Measurements from ENCODE around the gene SMIM8.
"Not testable (repeated sequence)": the region's sequence is repeated elsewhere in the genome, so short reads cannot be mapped to it uniquely, and the experiment has no call there.

SMIM8 gene, protein sequence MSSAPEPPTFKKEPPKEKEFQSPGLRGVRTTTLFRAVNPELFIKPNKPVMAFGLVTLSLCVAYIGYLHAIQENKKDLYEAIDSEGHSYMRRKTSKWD

DNA sequence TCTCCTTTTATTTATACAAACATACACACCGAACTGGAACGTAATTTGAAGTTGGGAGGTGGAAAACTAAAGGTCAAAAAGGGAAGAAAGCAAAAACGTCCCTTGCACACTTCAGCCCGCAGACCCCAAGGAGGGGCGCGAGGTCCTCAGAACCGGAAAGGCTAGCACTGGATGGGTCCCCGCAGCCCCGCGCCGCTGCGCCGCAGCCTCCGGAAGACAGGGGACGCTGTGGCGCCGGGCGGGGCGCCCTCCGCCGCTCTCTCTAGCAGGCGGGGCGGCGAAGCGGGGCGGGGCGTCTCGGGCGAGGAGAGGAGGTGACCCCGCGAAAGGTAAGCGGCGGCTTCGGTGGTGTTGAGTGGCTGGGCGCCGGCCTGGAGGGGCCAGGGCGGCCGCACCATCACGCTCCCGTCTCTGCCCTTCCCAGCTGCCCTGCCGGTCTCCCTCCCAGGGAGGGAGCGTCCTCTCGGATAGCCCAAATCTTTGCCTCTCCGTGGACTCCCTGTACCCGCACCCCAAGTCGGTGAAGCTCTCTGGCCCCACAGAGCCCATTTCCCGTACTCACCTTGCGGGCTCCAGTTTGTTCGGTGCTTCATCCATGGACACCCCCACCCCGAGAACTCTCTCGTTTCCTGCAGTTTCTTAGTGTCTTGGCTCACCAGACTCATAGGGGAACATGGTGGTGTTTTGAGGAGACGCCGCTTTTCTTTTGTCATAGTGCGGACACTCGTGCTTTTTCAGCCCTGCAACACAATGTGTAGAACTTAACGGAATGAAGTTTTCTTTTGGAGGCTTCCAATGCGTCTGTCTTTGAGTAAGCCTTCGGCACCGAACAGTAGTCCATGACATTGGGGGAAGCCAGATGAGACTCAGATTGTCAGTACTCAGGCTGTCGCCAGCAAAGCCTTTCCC, at the start of gene SMIM8:
Gene SMIM8 (plus strand): TSS at position 285 of the 909 bp plus-strand sequence. CDS start 14,444 bp downstream, outside the sequence.
- DNase-seq: peak; percentile 91 to 93

DNA sequence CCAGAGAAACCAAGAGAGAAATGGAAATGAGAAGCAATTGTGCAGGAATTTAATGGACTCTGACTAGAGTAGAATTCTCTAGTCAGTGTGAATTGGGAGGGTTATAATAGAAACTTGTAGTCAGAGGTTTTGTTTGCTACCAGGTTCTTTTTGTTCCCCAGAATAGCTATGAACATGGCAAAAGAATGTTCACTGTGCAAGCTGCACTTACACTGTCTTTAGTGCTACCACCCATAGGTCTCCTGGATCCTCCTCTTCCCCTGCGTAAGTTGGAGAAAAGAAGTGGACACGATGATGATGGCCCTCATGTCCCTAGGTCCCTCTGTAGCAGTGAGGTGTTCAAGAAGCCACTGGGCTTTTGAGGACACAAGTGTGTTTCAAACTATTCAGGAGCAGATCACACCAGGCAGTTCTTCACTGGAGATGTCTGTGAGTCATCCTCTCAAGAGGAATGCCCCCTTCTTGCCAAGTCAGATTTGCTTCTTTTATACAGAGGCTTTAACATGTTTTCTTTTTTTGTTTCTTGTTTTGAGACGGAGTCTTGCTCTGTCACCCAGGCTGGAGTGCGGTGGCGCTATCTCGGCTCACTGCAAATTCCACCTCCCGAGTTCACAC, 47.6 kb upstream of the SMIM8 start:
- no peak for DNase-seq

DNA sequence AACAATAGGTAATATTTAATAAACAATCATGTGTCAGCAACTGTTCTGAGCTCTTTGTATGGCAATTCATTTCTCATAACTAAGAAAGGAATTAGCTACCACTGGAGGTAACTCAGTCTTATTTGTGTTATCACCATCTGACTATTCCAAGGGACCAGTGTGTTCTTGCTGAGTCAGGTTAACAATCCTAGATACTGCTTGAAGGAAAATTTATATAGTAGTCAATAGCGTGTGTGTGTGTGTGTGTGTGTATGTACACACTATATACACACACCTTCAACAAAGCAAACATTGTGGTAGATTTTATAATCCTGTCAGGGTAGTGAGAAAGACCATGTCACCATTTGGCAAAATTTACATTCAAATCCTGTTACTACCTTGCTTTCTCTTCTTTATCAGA, 45.8 kb upstream of the SMIM8 start:
- no peak for DNase-seq

DNA sequence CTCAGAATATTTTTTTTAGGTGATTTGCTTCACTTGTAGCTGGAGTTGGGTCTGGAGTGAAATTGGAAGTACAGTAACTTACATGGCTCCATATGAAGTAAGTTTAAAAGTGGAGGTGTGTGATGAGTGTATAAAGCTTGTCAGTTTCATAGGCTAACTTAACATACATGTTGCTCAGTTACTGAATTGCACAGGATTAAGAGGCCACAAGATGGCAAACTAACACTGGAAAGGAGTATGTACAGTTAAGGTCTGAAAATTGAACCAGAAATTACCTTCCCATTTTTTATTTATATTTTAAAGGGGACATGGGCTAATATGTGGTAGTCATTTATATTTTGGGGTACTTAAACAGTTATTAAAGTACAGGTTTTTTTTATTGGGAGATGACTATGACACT, 45.3 kb upstream of the SMIM8 start:
- DNase-seq: no peak

DNA sequence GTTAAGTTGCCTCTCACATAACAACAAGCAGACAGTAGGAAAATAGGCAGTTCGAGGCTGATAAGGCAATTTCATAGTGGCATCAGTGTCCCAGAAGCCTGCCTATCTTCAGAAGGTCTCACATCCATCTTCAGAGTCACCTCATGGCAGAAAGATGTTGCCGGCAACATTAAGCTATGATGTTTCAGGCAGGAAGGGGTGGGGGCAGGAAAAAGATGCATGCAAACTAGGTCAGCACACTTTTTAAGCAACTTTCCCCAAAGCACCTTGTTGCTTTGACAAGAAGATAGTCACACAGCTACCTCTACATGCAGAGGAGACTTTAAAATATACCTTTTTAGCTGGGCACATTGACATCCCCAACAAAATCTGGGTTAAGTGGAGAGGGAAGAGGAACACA, 43.2 kb upstream of the SMIM8 start:
- DNase-seq: no peak

DNA sequence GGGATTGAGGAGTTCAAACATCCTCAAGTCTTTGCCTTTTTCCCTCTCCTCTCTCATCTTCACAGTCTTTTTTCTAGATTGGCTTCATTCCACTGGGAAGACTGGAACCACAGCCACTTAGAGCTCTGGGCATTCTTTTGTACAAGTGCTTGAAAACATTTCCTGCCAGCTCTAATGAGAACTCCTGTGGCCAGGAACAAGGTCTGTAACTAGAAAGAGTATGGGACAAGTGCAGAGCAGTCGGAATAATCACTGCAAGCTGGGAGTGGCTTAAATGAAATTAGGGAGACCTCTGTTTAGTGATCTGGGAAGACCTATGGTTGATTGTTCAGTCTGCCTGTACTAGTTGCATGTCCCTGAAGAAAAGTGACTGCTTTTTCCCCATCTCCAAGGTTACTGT, 41.0 kb upstream of the SMIM8 start:
- DNase-seq: no peak

DNA sequence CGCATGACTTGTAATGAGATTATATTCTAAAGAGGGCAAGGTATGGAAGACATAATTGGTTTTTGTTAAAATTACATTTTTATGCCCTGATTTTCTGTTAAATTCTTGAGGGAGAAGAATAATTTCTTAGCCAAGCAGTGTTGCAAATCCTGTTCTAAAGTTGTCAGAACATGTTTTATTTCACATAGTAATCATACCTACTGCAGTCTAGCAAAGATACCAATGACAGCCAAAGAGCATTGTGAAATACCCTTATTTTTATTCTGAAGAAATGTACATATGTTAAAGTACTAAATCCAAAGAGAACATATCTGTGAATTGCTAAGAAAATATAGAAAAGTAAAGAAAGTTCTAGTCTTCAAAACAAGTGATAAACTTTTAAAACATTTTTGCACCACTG, 39.6 kb upstream of the SMIM8 start:
- DNase-seq: no peak

DNA sequence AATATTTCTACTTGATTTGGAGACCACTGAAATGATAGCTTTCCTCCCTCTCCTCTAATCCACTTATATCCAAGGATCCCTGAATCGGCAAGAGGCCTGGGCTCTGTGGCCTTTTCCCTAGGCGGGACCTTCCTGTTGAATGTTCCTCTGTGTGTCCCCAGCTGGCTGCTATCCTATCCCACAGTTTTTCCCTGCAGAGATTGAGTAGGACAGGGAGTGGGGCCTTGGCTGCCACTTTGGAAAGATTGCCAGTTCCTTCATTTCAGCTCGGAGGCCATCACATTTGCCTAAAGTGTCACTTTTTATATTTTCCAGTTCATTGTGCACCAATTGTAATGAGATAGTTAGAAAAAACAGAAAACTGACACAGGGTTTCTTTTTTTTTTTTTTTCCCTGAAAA, 38.9 kb upstream of the SMIM8 start:
- DNase-seq: no peak

DNA sequence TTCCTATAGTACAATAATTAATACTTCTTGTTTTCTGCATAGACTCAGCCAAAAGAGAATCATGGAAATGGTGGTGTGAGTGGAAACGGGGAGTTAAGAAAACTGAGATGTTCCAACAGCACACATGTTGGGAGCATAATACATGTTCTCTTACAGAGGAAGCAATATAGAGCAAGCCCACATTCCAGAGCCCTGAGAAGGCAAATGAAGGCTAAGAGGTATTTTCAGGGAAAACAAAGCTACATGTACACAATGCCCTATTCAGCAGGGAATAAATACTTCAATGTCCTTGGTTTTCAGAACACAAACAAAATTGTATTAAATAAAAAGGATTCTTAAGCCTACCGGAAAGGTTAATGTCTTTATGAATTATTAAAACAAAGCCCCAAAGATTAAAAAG, 35.1 kb upstream of the SMIM8 start:
- no peak for DNase-seq

DNA sequence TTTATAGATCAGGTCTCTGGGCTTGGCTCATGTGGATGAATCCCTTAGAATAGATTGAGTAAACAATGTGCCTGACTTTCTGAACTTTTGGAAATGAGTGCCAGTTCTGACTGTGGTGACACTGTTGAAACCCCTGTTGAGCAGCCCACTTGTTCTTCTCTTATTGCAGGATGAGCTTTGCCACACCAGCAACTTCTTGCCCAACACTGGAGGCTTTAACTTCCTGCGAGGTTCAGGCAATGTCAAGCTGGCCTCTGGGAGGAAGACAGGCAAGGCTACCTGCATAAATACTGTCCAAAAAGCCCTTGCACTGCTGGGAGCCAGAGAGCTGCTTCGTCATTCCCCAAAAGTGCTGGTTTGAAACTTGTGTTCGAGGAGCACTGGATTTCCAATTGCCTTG, 32.8 kb upstream of the SMIM8 start:
- DNase-seq: no peak

DNA sequence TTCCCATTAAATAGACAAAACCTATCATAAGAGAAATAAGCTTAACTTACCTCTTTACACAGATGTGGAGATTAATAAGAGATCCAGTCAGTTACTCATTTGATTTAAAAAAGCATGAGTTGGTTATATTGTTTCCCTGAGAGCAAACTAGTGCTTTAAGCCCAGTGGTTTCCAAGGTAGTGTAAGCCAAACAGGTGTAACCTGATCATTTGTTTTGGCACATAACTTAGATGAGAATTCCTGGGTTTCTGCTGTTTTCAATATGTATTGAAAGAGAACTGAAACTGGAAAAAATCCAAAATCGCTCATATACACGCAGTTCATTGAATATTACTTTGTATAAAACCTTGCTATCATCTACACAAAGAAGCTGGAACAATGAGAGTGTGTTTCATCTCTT, 30.5 kb upstream of the SMIM8 start:
- DNase-seq: no peak

DNA sequence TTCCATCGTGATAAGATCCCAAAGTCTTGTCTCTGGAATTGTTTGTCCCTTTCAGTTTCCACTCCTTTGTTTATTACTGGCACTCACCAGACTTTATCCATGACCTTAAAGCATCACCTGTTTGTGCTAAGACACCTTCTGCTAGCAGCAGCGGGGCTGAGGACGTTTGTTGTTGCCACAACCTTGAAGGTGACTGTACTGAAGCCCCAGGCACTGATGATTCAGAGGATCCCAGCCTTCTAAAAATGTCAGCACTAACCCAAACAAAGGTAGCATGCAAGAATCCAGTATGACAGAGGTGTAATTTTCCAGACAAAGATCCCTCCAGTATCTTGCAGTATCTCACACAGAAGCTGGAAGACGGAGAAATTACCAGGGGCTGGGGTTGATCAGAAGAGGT, 28.9 kb upstream of the SMIM8 start:
- DNase-seq: no peak

DNA sequence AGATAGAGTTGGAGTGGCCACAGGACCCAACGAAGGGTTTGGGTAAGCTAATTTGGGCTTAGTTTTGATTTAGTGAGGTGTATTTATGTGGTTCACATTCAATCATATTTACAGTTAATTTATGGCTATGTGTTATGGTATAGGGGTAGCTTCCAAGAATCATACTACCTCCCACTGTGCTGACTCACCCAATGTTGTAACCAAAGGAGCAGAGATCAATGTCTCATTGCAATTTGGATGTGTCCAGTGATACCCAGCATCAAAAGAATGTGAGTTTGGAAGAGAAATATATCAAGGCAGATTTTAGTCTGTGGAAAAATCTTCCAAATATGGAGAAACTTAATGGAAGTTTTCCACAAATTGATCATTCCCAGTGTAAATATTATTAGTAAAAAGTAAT, 25.3 kb upstream of the SMIM8 start:
- DNase-seq: no peak

DNA sequence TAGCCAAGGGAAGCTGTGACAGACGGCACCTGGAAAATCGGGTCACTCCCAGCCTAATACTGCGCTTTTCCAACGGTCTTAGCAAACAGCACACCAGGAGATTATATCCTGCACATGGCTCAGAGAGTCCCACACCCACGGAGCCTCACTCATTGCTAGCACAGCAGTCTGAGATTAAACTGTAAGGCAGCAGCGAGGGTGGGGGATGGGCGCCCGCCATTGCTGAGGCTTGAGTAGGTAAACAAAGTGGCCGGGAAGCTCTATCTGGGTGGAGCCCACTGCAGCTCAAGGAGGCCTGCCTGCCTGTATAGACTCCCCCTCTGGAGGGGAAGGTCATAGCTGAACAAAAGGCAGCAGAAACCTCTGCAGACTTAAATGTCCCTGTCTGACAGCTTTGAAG, 21.1 kb upstream of the SMIM8 start:
- DNase-seq: not testable (repeated sequence)

DNA sequence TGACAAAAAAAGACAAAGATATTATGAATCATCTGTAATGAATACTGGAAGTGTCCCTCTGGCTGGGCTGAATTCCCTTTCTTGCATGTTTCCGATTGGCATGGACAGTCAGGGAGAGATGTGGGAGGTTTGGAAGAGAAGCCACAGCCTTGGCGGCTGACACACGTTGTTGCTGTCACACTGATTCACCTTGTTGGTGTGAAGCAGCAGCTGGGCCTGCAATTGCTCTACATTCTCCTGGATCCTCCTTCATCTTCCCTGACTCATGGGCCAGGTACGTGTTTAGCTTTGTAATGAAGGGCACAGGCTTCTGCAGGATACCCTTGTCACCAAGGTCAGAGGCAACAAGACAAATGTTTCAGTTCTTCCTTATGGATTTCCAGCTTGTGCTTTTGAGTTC, 13.4 kb upstream of the SMIM8 start:
- no peak for DNase-seq

DNA sequence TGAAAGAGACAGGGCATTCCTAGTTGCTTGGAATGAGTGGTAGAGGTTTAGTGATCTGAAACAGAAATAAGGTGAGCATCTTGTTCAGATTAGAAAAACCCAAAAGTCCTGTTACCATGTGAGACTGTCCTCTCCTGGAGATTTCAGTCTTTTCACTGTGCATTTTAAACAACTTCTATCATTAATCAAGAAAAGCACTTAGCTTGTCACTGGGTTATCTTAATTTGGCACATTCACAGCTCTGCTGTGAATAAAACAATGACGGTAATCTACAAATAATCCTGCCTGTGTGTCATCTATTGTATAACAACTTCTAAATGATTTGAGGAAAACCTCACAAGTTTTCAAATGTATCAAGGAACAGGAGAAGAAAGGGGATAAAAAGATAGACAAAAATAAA, 9.5 kb upstream of the SMIM8 start:
- no peak for DNase-seq

DNA sequence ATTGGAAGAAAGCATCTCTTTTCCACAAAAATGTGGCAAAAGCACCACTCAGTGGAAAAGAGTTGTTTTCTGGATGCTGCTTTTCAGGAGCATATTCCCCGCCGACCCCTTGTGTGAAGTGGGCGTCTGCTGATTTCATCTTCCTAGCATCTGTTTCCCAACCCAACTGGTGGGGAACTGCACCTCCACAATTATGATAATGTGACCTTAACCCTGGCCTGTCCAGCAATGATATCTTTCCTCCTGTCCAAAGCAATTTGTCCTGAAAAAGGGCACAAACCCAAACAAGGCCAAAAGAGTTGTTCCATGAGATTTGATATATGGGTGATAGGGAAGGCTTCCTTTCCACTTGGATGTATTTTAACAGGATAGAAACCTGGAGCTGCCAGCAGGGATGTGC, 7.3 kb upstream of the SMIM8 start:
- DNase-seq: no peak

DNA sequence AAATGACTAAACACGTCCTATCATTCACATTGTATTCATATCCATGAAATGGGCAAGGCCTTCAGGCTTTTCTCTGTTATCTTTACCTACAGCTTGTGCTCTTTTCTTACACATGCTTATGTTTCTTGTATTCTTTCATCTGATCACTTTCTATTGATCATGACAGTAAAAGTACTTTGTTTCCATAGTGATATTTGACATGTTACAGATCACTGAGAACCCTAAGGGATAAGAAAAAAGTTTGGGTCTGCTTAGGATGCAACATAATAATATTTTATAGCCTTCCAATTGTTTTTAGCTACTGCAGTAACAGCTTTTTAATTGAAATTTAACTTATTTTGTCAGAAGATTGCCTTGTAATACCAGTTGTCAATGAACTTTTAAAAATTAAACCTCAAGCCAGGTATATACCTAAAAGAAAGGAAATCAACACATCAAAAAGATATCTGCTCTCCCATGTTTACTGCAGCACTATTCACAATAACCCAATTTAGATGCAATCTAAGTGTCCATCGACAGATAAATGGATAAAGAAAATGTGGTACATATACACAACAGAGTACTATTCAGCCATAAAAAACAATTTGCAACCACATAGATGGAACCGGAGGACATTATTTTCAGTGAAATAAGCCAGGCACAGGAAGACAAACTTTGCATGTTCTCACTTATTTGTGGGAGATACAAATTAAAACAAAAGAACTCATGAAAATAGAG, 3.0 kb upstream of the SMIM8 start:
- no peak for DNase-seq

DNA sequence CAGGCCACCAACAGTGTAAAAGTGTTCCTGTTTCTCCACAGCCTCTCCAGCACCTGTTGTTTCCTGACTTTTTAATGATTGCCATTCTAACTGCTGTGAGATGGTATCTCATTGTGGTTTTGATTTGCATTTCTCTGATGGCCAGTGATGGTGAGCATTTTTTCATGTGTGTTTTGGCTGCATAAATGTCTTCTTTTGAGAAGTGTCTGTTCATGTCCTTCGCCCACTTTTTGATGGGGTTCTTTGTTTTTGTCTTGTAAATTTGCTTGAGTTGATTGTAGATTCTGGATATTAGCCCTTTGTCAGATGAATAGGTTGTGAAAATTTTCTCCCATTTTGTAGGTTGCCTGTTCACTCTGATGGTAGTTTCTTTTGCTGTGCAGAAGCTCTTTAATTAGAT, 1.5 kb downstream of the SMIM8 start:
- not testable (repeated sequence) for DNase-seq

DNA sequence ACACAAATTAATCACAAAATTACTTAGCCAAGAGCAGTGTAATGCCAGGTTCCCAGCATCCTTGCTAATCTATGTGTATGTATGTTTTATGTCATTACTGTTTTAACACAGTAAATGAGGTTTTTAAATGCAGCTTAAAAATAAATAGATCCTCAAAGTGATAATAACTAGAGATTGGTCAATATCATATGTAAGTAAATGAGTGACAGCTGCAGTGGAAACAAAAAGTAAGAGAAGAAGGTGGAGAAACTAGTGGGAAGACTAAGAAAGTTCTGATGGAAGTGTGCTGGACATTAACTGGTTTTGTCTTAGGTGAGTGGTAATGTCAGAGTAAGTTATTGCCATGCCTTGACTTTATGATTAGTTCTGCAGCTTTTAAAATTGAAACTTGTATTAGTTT, 8.6 kb downstream of the SMIM8 start:
- no peak for DNase-seq

DNA sequence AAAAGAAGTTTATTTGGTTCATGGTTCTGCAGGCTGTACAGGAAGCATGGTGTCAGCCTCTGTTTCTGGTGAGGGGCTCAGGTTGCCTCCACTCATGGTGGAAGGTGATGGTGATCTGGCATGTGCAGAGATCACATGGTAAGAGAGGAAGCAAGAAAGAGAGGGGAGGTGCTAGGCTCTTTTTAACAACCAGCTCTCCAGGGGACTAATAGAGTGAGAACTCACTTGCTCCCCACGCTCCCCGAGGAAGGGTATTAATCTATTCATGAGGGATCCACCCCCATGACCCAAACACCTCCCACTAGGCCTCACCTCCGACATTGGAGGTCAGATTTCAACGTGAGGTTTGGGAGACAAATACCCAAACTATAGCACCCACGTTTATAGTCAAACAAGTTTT, 10.6 kb downstream of the SMIM8 start:
- no peak for DNase-seq

DNA sequence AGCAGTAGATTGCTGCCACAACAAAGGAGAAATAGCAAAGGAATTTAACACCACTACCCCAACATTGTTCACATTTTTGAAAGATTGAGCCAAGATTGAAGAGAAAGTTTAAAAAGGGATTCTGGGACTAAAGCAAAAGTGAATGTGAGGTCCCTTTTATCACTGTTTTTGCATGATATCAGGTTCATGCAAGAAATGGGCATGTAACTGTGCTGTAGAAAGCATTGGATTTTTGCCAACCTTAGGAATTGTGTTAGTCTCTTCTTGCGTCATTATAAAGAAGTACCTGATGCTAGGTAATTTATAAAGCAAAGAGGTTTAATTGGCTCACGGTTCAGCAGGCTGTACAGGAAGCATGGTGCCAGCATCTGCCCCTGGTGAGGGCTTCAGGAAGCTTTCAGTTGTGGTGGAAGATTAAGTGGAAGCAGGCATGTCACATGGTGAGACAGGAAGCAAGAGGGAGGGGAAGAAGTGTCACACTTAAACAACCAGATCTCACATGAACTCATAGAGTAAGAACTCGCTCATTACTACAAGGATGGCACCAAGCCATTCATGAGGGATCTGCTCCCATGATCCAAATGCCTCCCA, 11.3 kb downstream of the SMIM8 start:
- DNase-seq: no peak

DNA sequence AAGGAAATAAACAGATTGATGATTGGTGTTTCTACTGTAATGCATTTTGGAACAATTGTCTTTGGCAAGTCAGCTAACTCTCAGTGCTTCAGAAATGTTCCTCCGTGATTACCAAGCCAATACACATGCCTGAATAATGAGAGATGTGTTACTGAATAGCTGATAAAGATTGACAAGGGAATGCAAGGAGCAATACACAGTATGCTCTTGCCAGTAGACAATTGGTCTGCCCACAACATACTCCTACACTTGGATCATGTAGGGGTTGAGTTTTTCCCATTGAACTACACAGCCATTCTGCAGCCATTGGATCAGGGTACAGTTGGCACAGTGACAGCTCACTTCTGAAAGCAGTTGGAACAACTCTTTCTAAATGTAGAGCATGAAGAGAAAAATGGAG, 12.3 kb downstream of the SMIM8 start:
- no peak for DNase-seq

Measured in stimulated activated CD4-positive, alpha-beta T cell treated with anti-CD3 and anti-CD28 coated beads, Interleukin-2, amount 100 ng/mL, for 24 hours (primary cell).